ENCODE measurements around the gene MYL7.
"Not testable (repeated sequence)": the region's sequence is repeated elsewhere in the genome, so short reads cannot be mapped to it uniquely, and the experiment has no call there.

The MYL7 gene

DNA sequence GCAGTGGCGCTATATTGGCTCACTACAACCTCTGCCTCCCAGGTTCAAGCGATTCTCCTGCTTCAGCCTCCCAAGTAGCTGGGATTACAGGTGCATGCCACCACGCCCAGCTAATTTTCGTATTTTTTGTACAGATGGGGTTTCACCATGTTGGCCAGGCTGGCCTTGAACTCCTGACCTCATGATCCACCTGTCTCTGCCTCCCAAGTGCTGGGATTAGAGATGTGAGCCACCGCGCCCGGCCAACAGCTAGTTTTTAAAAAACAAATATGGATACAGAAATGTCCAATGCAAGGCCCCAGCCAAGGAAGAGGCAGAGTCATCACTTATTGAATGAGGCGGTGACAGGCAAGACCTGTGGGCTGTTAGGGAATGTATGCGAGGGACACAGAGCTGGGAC is 30.8 kb upstream of the MYL7 start:
- not testable (repeated sequence) for DNase-seq, ATAC-seq

DNA sequence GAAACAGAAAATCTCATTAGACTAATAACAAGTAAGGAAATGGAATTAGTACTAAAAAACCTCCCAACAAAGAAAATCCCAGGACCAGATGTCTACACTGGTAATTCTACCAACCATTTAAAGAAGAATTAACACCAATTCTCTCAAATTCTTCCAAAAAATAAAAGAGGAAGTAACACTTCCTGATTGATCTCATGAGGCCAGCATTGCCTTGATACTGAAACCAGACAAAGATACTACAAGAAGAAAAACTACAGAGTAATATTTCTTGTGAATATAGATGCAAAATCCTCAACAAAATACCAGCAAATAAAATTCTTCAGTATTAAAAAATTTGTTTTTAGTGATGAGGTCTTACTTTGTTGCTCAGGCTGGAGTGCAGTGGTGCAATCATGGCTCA is 26.8 kb upstream of the MYL7 start:
- ATAC-seq = no peak
- no peak for DNase-seq

DNA sequence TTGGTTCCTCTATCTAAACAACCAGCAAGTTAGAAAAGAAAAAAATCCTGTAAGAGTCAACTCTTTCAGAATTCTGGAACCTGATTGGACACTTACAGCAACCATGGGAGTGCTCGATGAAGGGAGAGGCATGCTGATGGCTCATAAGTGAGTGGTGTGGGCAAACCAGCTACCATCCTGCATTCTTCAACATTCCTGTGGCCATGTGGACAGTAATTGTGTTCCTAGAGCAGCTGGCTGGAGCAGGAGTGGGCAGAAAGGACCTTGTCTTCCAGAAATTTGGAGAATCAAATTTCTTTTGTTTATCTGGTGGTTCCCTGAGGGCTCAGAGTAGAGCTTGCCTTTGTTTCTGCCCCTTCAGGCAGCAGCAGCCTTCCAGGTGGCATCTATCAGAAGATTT is 22.5 kb upstream of the MYL7 start:
- ATAC-seq = no peak
- no peak for DNase-seq

DNA sequence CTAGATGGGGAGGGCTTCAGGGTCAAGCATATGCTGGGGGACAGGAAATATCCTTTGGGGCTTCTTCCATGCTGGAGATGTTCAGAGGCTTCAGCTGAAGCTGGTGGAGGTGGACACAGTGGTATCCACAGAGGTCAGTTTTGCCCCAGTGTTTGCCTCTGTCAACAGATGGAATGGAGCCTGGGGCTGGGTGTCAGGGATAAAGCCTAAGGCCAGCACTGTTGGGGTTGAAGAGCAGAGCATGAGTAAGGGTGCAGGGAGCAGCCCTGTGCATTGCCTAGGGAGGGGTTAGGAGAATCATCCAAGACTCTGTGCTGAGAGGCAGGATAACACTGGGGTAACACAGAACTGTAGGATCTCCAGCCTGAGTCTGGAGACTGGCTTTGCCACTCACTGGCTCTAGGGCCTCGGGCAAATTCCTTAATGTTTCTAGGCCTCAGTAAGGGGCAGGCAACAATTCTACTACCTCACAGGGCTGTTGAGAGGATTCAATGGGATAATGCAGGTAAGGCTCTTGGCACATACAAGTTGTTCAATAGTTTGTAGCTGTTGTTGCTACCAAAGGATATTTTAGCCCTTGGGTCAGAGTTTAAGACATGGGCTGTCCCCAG is 21.8 kb upstream of the MYL7 start:
- ATAC-seq (no peak), DNase-seq (no peak)

DNA sequence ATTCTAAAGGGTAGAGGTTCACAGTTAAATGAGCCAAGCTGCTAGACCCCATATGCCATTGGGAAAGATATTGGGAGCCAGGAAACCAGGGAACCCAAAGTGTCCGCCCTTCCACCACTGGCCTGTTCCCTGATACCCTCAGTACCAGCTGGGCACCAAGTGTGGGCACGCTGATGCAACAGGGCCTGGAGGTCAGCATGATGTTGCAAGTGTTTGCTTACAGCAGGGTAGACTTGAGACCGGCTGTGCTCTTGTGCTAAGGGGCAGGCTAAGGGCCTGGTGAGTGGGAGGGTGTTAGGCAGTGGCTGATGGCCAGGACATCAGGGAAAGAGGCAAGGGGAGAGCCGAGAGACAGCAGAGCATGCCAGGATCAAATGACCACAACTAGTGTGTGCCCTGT is 21.0 kb upstream of the MYL7 start:
- no peak for DNase-seq
- no peak for ATAC-seq

DNA sequence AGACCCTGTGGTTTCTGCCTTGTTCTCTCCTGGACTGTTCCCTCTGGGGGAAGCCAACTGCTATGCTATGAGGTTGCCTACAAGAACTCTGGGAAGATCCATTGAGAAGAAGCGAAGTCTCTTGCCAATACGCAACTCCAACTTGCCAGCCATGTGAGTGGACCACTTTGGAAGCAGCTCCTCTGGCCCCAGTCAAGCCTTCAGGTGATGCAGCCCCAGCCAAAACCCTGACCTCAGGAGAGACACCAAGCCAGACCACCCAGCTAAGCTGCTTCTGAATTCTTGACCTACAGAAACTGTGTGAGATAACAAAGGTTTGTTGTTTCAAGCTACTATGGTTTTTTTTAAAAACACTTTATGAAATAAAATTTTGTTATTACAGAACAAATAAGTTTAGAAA is 20.2 kb upstream of the MYL7 start:
- DNase-seq (no peak), ATAC-seq (no peak)

DNA sequence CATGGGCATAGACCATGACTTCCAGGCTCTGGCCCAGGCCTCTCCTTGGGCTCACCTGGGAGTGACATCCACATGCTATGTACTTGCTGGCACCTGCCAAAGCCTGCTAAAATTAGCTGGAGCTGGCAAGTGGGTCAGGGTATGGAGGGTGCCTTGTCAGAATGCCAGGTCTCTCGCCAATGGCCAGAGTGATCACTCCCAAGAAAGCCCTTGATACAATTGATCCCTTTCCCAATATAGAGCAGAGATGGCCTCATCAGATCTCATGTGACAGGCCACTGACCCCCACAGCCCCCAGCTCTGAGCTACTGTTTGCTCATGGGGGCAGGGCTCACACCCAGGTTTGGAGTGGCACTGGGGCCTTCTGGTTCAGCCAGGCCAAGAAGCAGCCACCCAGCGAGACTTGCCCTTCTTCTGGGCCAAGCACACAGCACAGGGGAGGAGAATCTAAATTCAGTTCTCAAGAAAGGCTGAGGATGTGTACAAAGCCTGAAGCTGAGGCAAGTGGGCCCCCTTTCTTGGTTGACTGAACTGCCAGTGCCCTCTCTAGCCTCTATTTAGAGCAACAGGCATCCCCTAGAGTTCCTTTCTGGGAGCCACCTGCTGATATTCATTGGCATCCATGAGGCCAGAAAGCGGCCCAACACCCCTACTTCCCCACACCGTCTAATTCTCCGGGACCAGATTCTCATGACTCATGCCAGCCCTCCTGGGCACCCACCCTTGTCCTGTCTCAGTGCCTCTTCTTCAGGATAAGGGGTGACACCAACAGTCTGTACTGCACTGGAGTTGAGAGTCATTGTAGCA is 18.9 kb upstream of the MYL7 start:
- ATAC-seq = no peak
- DNase-seq = no peak

DNA sequence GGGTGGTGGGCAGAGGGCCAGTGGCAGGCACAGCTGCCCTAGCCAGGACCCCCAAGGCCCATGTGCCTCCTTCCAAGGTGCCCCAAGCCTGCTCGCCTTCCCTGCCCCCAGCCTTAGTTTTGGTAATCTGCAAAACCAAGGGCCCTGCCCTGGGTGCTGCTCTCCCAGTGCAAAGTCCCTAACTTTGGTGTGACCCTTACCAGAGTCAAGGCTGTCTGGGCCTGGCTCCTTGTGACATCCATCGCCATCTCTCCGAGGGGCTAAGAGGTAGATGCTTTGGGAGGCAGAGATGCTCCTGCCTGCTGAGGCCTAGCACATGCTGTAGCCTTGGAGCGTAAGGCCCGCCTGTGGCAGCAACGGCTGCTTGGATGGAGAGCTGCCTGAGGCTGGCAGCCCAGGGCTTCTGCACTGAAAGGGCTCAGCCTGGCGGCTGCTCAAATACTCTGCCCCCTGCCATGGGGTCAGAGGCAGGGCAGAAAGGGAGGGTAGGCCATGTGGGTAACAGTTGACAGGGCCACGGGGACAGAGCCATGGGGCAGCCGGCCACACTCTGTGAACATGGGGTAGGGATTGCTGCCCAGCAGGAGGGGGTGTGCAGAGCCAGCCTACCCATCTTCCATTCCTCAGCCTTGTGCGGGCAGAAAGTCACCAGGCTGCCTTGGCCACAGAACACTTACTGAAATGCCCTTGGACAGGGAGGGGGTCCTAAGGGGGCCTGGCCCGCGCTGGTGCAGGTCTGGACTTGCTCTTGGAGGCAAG is 17.9 kb upstream of the MYL7 start:
- DNase-seq (no peak), ATAC-seq (no peak)

DNA sequence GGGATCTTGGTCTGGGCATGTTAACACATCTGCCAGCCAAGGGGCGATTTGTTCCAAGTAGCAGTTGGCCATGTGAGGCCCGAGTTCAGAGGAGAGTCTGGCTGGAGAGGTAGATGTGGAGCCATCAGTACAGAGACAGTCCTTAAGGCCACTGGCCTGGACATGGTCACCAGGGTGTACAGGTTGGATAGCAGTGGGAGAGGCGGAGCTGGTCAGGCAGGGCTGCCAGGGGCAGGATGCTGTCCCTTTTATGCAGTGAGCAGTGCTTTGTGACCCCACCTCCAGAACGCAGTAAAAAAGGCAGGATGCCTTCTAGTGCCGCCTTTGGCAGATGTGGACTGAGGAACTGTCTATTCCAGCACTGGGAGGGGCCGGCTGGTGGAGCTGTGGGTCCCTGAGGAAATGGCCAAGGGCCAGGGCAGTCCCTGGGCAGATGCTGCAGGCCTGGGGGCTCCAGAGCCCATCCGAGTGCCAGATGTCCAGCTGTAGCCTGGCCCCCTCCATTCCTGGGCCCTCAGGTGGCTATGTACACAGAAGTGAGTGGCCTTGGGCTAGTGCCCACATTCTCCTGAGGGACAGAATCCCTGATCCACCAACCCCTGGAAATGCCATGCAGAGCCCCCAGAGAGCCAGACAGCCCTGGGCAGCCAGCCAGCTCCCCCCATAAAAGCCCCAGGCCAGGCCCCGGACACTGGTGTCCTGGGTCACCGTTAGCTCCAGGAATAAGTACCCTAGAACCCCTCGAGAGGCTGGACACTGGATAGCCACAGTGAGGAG is 17.2 kb upstream of the MYL7 start:
- no peak for DNase-seq
- ATAC-seq = no peak

DNA sequence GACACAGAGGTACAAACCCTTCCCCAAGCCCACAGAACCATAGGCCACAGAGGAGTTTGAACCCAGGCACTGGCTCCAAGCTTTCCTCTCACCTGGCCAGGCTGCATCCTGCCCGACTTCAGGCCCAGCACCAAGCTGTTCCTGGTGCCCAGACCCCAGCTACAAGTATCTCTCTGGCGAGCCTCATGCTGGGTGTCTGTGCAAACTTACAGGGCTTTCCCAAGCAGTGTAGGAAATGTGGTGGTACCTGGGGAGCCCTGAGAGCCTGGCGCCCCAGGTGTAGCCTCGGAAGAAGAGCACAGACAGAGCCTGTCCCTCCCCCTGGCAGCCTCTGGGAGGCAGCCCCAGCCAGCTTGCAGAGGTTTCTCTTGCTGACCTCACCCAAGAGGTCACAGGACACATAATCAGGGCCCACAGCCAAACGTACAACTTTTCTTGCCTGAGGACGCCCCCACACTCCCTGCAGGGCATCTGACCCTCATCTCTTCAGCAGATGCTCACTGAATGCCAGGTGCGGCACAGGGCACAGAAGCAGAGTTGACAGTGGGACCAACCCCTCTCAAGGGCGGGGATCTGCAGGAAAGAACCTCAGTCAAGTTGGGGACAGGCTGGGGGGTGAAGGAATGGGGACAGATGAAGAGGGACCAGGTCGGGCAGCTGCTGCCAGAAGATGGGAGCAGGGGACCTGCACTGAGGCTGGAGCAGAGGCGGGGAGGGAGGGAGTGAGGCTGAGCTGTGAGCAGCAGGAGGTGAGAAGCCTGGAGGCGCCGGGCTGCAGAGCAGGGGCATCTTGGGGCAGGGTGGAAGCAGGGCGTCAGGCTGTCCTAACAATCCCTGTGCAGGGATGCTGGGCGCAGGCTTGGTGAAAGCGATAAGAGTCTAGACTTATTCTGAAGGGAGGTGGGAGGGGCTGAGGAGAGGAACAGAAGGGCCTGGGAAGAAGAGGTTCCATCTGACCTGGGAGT is 16.3 kb upstream of the MYL7 start:
- ATAC-seq = no peak
- no peak for DNase-seq

DNA sequence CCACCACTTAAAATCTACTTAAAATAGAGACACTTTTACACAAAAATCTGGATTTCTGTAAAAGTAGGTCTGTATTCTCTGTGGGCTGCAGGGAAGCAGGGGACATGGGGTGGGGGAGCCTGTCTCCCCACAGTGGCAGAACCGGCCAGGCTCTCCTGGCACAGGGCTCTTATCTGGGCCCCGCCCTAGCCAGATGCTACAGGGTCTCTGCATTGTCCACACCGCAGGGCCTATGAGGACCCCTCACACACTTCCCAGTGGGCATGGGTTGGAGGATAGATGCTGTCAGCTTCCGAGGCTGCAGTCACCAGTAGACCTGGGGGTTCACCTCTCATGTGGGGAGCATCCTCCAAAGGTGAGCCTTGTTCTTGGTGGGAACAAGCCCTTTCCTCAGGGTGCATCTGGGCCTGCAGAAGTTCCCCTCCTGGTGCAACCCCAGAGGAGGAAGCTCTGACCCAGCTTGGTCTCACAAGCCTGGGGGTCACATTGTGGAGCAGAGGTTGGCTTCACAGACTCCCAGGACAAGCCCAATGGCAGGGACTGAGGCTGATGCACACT is 15.4 kb upstream of the MYL7 start:
- ATAC-seq (no peak), DNase-seq (no peak)

DNA sequence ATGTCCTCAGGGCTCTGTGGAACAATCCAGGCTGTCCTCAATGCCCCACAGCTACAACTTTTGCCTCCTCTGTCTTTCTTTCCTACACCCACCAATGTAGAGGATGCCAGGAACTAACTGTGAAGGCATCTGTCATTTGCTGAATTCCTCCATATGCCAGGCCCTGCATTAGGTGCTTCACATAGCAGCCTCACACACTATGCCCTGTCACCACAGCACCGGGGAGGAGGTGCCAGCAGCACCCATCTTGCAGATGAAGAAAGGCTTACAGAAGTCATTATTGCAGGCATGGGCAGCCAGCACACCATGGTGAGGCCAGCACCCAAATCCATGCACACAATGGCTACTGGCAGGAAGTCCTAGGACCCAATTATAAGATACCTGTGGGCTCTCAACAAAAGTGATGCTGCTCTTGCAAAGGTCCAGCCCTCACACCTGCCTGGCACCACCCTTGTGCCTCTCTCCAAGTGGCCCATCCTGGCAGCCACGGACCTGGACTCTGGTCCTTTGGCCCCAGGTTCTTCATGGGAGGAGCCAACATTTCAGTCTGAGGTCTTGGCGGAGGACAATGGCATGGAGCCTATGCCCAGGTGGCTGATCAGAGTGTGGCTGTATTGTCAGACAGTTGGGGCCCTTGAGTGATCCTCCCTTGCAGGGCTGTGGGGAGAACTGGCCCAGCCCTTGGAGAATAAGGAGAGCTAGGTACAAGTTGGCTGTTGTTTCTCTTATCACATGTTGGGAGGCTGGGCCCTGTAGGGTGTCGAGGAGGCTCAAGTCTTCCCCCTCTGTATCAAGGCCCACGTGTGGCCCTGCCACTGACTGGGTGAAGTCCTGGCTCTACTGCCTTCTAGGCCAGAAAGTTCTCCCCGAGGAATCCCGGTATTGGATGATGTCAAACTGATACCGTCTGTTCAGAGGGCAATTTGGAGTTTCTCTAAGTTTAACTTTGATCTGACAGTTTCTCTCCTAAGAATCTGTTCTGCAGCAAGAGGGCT is 14.4 kb upstream of the MYL7 start:
- DNase-seq = no peak
- no peak for ATAC-seq

DNA sequence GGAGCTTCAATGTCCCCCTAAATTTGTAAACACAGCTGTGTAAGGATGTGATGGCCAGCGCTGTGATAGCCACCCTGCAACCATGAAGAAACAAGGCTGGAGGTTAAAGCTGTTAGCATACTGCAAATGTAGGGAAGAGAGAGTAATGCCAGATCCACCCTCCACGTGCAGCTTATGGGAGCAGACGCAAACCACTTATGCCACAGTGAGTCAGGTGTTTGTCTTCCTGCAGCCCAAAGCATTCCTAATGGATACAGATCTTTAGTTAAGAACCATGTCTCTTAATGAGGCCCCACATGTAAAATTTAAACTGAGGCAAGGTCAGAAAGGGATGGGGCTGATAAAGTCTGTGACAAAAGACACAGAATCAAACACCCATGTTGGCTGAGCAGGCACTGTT is 13.6 kb upstream of the MYL7 start:
- DNase-seq (no peak), ATAC-seq (no peak)

DNA sequence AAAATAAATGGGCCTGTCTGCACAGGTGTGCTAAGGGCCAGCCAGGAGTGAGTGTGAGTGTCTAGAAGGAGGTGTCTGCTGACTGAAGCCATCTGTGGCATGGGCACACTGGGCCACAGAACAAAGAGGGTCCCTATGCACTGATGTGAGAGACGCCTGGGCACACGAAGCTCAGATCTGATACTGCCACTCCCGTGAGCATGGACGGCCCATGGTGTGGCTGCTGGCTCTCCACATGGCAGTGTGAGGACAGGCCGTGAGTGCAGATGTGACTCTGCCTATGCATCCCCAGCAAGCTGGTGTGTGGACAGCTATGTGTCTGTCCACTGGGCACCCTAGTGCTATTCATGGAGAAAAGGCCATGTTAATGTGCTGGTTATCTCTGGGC is 12.8 kb upstream of the MYL7 start:
- no peak for ATAC-seq
- DNase-seq = no peak

DNA sequence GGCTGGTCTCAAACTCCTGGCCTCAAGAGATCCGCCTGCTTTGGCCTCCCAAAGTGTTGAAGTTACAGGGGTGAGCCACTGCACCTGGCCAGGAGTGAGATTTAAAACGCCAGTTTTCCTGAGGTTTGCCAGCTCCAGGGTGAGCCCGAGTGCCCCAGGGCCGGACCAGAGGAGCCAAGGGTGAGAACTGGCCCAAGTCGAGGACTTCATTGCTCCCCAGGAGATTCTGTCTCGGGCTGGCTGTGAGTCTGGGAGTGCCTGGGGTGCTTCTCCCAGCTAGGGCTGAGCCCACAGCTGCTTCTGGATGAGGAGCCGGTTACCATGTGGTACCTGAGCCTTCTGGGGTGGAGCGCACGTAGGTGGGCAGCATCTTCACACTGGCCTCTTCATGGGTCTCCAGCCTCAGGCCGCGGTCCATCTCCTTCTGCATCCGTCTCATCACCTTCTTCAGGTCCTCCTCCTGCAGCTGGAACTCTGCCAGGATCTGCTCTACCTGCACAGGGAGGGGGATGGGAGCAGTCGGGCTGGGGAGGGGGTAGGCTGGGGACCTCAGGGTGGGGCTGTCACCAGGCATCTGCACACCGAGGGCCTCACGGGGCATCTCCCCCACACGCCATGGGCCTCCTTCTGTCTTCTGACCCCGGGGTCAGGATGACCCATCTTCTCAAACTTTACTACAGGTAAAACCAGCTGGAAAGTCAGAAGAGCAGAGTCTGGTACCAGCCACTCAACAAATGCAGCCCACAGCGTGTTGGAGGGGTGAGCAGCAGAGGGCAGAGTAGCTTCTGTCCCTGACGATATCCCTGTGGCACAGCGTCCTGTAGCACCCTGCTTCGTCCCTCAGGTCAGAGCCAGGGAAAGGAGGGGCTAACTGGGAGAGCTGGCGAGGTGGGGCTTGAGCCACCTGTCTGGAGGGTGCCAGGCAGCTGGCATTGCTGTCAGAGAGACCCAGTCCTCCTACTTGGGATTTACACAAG is 12.1 kb upstream of the MYL7 start:
- DNase-seq (no peak), ATAC-seq (no peak)

DNA sequence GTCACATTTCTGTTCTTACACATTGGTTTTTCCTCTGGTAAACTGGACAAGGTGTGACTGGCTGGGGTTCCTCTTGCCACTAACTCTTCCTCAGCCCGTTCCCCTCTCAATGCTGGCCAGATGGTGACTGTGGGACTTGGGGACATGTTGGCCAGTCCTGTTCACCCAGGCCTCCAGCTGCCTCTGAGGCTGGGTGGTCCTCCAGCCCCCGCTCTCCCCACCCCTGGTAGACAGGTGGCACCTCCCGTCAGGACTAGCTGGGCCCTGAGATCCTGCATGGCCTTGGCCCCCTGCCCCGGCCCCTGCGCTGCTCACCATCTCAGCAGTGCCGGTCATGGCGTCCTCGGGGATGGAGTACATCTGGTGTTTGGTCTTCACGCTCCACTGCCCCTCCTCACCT is 10.8 kb upstream of the MYL7 start:
- no peak for DNase-seq
- ATAC-seq = no peak

DNA sequence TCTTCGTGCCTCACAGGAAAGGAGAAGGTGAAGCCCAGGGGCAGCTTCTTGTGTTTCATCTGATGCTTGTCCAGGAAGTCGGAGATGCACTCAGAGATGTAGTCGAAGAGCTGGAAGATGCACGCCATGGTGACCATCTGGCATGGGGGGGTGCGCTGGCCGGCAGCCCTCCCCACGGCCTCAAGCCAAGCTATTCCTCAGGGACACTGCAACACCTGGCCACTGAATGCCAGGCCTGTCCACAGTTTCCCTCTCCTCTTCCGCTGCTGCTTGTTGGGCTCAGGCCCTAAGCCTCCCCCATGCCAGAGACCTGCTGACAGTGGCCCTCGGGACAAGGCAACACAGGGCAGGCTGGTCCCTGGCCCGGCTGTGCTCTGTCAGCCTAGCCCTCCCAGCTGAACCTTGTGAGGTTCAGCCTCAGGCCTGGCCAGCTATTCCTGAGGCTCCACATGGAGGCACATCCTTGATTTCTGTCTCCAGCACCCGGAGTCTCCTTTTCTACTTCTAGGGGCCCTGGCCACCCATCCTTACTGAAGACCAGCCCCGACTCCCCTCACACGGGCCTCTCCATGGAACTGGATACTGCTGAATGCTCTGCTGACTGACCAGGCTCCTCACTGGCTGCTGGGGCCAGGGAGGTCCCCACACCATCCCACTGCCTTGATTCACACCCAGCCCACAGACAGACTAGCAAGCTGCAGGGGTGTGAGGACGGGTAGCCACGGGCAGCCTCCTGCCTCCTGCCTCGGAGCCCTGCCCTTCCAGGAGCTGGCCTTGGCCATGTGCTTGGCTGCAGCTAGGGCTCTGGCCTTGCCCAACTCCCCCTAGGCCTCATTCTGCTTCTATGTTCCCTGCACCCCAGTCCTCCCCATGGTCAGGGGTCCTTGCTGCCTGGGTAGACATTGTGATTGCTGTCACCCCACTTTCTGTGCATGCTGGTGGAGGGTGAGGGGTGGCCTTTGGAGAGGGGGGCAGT is 10.1 kb upstream of the MYL7 start:
- DNase-seq = no peak
- ATAC-seq = no peak
